Skin of body (tissue), 2 donors: Measurements from ENCODE around the gene CFAP119. TPM values are rescaled to one million over a fixed set of nuclear protein-coding genes. Genes with fewer than 3 reads are reported as not detected.

Experiments used
- DNase-seq: peaks from one replicate; lab custom pipeline; 2025; lab: John Stamatoyannopoulos, UW
- total RNA-seq: library from RNA; depleted of rRNA; stranded (reverse); fragments of >200 nt; gene quantifications from one replicate; pipeline ENCODE4 v1.2.3, GENCODE V29; 2014

The CFAP119 gene
- total RNA-seq, 1 donor from 2014 or later: 0.79 TPM

DNA sequence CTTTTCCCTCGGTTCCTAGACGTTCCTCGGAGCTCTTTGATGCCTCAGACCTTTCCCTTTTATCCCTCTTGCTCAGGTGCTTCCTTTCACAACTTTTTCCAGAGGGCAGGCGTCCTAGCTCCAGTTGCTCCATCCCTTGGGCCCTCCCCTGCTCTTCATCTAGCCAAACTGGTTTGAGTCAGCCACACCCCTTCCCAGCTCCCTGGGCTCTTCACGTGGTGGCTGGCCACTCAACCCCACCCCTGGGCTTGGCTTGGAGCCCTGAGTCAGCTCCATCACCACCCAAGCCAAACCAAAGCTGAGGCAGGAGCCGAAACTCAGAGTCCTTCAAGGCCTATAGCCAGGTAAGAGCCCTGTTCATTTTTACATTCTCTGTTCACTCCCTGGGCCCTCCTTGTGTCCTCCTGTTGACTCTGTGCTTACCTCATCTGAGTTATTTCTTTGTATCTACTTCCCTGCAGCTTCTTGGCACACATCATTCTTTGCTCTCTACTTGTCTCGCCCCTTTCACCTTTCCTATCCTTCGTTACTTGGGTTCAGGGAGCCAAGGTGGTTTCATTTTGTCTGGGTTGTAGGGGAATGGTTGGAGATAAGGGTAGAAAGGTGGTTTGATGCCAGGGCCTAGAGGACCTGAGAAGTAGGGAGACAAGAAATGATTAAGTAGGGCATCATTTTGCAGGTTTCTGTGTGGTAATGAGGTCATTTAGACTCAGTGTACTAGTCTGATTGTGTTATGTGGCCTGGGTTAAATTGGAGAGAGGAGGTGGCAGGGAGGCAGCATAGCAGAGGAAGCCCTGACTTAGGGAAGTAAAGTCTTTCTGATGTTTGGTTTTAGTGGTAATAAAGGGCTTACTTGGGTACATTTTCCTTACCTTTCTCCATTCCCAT lies 21.3 kb downstream of the CFAP119 start:
- DNase-seq: no peak

- DNase-seq: no peak
These were observed 22.6 kb downstream of the CFAP119 start for GRCh38 chr16:30738984-30739951.

GRCh38 chr16:30737794-30738648 lies 23.8 kb downstream of the CFAP119 start:
- no peak for DNase-seq

GRCh38 chr16:30736995-30737793 lies 24.7 kb downstream of the CFAP119 start:
- DNase-seq: no peak

- no peak for DNase-seq
These were observed 30.5 kb downstream of the CFAP119 start for GRCh38 chr16:30731411-30731810.

- DNase-seq: no peak
These were observed 32.8 kb downstream of the CFAP119 start for GRCh38 chr16:30728899-30729672.

GRCh38 chr16:30728321-30728720 lies 33.5 kb downstream of the CFAP119 start:
- no peak for DNase-seq

GRCh38 chr16:30725418-30725792 lies 36.5 kb downstream of the CFAP119 start:
- no peak for DNase-seq

DNA sequence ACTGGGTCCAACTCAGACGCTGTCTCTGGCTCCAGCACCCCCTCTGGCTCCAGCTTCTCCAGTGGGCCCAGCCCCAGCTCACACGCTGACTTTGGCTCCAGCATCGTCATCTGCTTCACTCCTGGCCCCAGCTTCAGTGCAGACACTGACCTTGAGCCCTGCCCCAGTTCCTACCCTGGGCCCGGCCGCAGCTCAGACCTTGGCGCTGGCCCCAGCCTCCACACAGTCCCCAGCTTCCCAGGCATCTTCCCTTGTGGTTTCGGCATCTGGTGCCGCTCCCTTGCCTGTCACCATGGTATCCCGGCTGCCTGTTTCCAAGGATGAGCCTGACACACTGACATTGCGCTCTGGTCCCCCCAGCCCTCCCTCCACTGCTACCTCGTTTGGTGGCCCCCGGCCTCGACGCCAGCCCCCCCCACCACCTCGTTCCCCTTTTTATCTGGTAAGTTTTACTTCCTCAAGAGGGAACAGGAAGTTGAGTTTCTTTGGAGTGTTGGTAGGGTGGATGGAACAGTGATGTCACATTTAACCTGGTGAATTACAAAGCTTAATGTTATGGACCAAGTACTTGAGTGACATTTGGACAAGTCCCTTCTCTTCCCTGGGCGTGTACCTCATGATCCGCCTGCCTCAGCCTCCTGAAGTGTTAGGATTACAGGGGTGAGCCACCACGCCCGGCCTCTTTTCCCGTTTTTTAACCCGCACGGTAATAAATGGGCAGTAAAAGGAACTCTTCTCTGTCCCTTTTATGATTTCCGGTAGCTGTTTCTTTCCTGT lies 37.0 kb downstream of the CFAP119 start:
- no peak for DNase-seq

DNA sequence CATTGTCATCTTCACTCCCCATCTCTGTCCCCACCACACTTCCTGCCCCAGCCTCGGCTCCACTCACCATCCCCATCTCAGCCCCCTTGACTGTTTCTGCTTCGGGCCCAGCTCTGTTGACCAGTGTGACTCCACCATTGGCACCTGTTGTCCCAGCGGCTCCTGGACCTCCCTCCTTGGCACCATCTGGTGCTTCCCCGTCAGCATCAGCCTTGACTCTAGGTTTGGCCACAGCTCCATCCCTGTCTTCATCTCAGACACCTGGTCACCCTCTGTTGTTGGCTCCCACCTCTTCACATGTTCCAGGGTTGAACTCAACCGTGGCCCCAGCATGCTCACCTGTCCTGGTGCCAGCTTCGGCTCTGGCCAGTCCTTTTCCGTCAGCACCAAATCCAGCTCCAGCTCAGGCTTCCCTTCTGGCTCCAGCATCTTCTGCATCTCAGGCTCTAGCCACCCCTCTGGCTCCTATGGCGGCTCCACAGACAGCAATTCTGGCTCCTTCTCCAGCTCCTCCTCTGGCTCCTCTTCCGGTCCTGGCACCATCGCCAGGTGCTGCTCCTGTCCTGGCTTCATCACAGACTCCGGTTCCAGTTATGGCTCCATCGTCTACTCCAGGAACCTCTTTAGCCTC lies 38.0 kb downstream of the CFAP119 start:
- DNase-seq: no peak

- DNase-seq: no peak
These were observed 38.9 kb downstream of the CFAP119 start for GRCh38 chr16:30722916-30723315.

- no peak for DNase-seq
These were observed 39.4 kb downstream of the CFAP119 start for GRCh38 chr16:30722443-30722842.

DNA sequence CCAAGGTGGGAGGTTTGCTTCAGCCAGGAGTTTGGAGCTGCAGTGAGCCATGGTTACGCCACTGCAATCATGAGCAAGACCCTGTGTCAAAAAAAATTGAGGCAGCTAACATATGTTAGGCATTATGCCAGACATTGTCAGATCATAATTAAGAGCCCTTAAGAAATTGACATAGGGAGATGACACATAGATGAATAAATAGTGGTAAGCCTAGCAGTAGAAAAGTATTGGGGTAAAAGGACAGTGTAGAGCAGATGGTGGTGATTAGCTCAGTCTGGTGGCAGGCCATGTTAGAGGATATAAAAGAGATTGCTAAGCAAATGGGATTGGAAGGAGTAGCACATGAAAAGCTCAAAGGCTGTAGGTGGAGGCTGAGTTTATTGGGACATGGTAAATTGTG lies 40.3 kb downstream of the CFAP119 start:
- DNase-seq: peak; percentile 45

- no peak for DNase-seq
These were observed 40.7 kb downstream of the CFAP119 start for GRCh38 chr16:30721167-30721566.

DNA sequence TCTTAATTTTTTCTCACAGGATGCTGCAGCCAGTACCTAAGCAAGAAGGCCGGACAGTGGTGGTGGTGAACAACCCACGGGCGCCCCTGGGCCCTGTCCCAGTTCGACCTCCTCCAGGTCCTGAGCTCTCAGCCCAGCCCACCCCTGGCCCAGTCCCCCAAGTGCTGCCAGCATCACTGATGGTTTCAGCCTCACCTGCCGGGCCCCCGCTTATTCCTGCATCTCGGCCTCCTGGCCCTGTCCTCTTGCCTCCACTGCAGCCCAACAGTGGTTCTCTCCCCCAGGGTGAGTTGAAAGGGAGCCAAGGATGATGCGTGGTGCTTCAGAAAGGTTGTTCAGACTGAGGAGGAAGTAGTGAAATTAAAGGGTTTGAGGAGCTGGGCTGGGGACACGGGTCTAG lies 41.2 kb downstream of the CFAP119 start:
- no peak for DNase-seq

GRCh38 chr16:30720086-30720485 lies 41.8 kb downstream of the CFAP119 start:
- no peak for DNase-seq

- no peak for DNase-seq
These were observed 46.0 kb downstream of the CFAP119 start for GRCh38 chr16:30715750-30716445.

- DNase-seq: no peak
These were observed 50.1 kb downstream of the CFAP119 start for GRCh38 chr16:30711712-30712111.
